ENCODE measurements around the gene TRHDE.

Gene TRHDE

DNA sequence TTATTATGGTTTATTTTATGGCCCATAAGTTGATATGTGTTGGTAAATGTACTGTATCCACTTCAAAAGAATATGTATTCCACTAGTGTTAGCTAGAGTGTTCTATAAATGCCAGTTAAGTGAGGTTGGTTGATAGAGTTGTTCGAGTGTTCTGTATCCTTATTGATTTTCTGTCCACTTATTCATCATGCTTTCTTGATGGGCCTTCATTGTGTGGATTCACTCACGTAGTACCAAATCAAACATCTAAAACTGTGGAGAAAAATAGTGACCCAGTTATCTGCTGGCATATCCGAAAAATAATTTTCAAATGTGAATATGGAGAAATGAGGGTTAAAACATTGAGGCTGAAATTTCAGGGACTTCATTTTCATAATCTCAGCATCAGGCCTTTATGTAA is 230.4 kb downstream of the TRHDE start:
- no peak overlapping the region for H3K9ac ChIP-seq (ENCODE audit: low read length)
- H3K79me2 ChIP-seq (ENCODE audit: low read length): no peaks in the 10 kb centered on the region
- no peaks in the 10 kb centered on the region for H3K27me3 ChIP-seq (ENCODE audit: low read depth, low read length)
- no peaks in the 10 kb centered on the region for H3K4me1 ChIP-seq (ENCODE audit: low read length)
- H2AFZ ChIP-seq (ENCODE audit: low read depth, low read length): no peak overlapping the region
- TF ChIP-seq, protein P1, sequence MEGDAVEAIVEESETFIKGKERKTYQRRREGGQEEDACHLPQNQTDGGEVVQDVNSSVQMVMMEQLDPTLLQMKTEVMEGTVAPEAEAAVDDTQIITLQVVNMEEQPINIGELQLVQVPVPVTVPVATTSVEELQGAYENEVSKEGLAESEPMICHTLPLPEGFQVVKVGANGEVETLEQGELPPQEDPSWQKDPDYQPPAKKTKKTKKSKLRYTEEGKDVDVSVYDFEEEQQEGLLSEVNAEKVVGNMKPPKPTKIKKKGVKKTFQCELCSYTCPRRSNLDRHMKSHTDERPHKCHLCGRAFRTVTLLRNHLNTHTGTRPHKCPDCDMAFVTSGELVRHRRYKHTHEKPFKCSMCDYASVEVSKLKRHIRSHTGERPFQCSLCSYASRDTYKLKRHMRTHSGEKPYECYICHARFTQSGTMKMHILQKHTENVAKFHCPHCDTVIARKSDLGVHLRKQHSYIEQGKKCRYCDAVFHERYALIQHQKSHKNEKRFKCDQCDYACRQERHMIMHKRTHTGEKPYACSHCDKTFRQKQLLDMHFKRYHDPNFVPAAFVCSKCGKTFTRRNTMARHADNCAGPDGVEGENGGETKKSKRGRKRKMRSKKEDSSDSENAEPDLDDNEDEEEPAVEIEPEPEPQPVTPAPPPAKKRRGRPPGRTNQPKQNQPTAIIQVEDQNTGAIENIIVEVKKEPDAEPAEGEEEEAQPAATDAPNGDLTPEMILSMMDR (IDR thresholded peaks at IDR 0.05; ENCODE audit: low read depth, low read length): no peak
- TF ChIP-seq EZH2phosphoT487 (IDR thresholded peaks at IDR 0.05; ENCODE audit: low read depth): no peak
- H3K9me3 ChIP-seq (ENCODE audit: insufficient read depth, low read length): no peaks in the 10 kb centered on the region
- H3K4me2 ChIP-seq (ENCODE audit: low read length): no peak overlapping the region
- no peaks in the 10 kb centered on the region for H4K20me1 ChIP-seq (ENCODE audit: insufficient read depth, low read length)
- no peak overlapping the region for H3K4me3 ChIP-seq (ENCODE audit: low read length)
- H3K27ac ChIP-seq (ENCODE audit: low read length): no peak overlapping the region
- no peaks in the 10 kb centered on the region for H3K36me3 ChIP-seq (replicated peaks; ENCODE audit: low read depth, low read length)

DNA sequence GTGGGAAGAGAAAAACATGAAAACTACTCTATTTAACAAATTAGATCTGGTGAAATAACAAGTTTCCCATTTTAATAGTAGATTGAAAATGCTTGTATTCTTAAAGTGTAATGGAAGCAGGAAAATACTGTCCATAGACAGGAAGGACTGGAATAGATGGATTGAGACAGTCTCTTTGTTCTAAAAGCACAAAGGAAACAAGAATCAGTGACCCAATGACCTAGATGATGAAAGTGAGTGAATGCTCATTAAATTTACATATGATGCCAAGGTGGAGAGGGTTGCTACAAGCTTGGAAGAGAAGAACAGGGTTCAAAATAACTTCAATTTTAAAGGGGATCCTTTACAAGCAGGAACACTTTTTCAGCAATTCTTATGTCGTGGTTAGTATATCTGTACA is 233.1 kb downstream of the TRHDE start:
- no peaks in the 10 kb centered on the region for H3K9me3 ChIP-seq (ENCODE audit: insufficient read depth, low read length)
- no peak overlapping the region for H2AFZ ChIP-seq (ENCODE audit: low read depth, low read length)
- no peaks in the 10 kb centered on the region for H3K27me3 ChIP-seq (ENCODE audit: low read depth, low read length)
- H4K20me1 ChIP-seq (ENCODE audit: insufficient read depth, low read length): no peaks in the 10 kb centered on the region
- no peaks in the 10 kb centered on the region for H3K79me2 ChIP-seq (ENCODE audit: low read length)
- H3K4me3 ChIP-seq (ENCODE audit: low read length): no peak overlapping the region
- H3K27ac ChIP-seq (ENCODE audit: low read length): no peak overlapping the region
- no peak overlapping the region for H3K4me2 ChIP-seq (ENCODE audit: low read length)
- H3K4me1 ChIP-seq (ENCODE audit: low read length): no peaks in the 10 kb centered on the region
- TF ChIP-seq EZH2phosphoT487 (IDR thresholded peaks at IDR 0.05; ENCODE audit: low read depth): no peak
- H3K36me3 ChIP-seq (replicated peaks; ENCODE audit: low read depth, low read length): no peaks in the 10 kb centered on the region
- H3K9ac ChIP-seq (ENCODE audit: low read length): no peak overlapping the region

DNA sequence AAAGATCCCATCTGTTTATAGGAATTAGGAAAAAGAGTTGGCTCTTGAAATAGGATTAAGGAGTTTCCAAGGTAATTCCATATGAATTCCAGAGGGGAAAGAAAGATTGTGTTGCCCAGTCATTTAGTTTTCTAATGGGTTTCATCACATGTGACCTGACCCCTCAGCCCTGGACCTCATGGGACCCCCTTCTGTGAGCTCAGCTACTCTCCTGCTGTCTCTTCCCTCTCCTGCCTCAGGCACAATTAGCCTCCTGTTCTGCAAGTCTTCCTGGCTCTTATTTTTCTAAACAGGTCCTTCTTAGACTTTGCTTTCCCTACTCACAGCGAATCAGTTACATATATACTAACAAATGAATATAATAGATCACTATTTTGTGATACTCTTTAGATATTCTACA is 237.7 kb downstream of the TRHDE start:
- TF ChIP-seq EZH2phosphoT487 (IDR thresholded peaks at IDR 0.05; ENCODE audit: low read depth): no peak
- TF ChIP-seq, protein P1 (IDR thresholded peaks at IDR 0.05; ENCODE audit: low read depth, low read length): no peak
- H2AFZ ChIP-seq (ENCODE audit: low read depth, low read length): no peak overlapping the region
- no peaks in the 10 kb centered on the region for H3K4me1 ChIP-seq (ENCODE audit: low read length)
- no peak overlapping the region for H3K4me3 ChIP-seq (ENCODE audit: low read length)
- H3K36me3 ChIP-seq (replicated peaks; ENCODE audit: low read depth, low read length): no peaks in the 10 kb centered on the region
- H4K20me1 ChIP-seq (ENCODE audit: insufficient read depth, low read length): no peaks in the 10 kb centered on the region
- H3K4me2 ChIP-seq (ENCODE audit: low read length): no peak overlapping the region
- H3K79me2 ChIP-seq (ENCODE audit: low read length): no peaks in the 10 kb centered on the region
- no peak overlapping the region for H3K9ac ChIP-seq (ENCODE audit: low read length)
- no peak overlapping the region for H3K27ac ChIP-seq (ENCODE audit: low read length)
- no peaks in the 10 kb centered on the region for H3K27me3 ChIP-seq (ENCODE audit: low read depth, low read length)
- H3K9me3 ChIP-seq (ENCODE audit: insufficient read depth, low read length): no peaks in the 10 kb centered on the region

DNA sequence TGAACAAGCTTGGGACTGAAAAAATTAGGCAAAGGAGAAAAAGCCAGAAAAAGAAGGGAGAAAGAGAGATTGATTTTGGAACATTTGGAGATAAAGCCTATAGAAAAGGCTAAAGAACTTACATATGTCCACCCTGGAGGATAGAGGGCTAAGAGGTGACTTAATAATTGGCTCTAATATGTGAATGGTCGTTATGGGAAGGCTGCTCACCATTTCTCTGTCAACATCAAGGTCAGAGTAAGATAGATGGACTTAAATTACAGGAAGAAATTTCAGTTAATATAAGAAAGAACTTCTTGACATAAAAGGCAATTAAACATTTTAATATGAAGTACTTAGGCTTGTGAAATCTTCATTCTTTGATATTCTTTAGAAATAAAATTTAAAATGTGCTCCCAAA is 238.6 kb downstream of the TRHDE start:
- H3K79me2 ChIP-seq (ENCODE audit: low read length): no peaks in the 10 kb centered on the region
- no peak overlapping the region for H3K9ac ChIP-seq (ENCODE audit: low read length)
- H3K36me3 ChIP-seq (replicated peaks; ENCODE audit: low read depth, low read length): no peaks in the 10 kb centered on the region
- no peak overlapping the region for H3K27ac ChIP-seq (ENCODE audit: low read length)
- no peaks in the 10 kb centered on the region for H3K27me3 ChIP-seq (ENCODE audit: low read depth, low read length)
- no peak overlapping the region for H2AFZ ChIP-seq (ENCODE audit: low read depth, low read length)
- H3K9me3 ChIP-seq (ENCODE audit: insufficient read depth, low read length): no peaks in the 10 kb centered on the region
- no peak for TF ChIP-seq EZH2phosphoT487 (IDR thresholded peaks at IDR 0.05; ENCODE audit: low read depth)
- TF ChIP-seq, protein P1 (IDR thresholded peaks at IDR 0.05; ENCODE audit: low read depth, low read length): no peak
- H3K4me3 ChIP-seq (ENCODE audit: low read length): no peak overlapping the region
- H3K4me1 ChIP-seq (ENCODE audit: low read length): no peaks in the 10 kb centered on the region
- H3K4me2 ChIP-seq (ENCODE audit: low read length): no peak overlapping the region
- H4K20me1 ChIP-seq (ENCODE audit: insufficient read depth, low read length): no peaks in the 10 kb centered on the region

DNA sequence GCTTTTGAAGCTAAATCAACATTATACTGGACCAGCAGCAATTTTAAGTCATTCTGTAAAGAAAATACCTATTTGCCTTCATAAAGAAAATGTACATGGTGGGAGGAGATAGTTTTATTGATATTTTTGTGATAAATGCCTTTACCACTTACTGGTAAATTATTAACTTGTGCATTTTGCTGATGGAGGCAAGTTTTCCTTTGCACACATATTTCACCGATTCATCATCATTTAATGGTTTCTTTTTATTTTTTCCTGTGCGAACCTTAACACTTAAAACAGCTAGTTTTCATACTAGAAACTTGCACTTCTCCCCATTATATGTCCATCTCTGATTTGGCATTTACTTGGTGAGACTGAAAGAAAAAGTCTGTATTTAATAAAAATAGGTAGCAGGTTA is 239.3 kb downstream of the TRHDE start:
- Histone ChIP-seq H3K9ac (ENCODE audit: low read length) (no peak overlapping the region), H2AFZ (ENCODE audit: low read depth, low read length) (no peak overlapping the region), H3K27ac (ENCODE audit: low read length) (no peak overlapping the region), H3K9me3 (ENCODE audit: insufficient read depth, low read length) (no peaks in the 10 kb centered on the region), H3K79me2 (ENCODE audit: low read length) (no peaks in the 10 kb centered on the region), H3K4me2 (ENCODE audit: low read length) (no peak overlapping the region), H3K4me1 (ENCODE audit: low read length) (no peaks in the 10 kb centered on the region), H3K4me3 (ENCODE audit: low read length) (no peak overlapping the region), H4K20me1 (ENCODE audit: insufficient read depth, low read length) (no peaks in the 10 kb centered on the region), H3K27me3 (ENCODE audit: low read depth, low read length) (no peaks in the 10 kb centered on the region), H3K36me3 (replicated peaks; ENCODE audit: low read depth, low read length) (no peaks in the 10 kb centered on the region)
- TF ChIP-seq, protein P1 (IDR thresholded peaks at IDR 0.05; ENCODE audit: low read depth, low read length): no peak
- no peak for TF ChIP-seq EZH2phosphoT487 (IDR thresholded peaks at IDR 0.05; ENCODE audit: low read depth)
